ENCODE measurements around the gene NBPF12.
"Not testable (repeated sequence)": the region's sequence is repeated elsewhere in the genome, so short reads cannot be mapped to it uniquely, and the experiment has no call there.

DNA sequence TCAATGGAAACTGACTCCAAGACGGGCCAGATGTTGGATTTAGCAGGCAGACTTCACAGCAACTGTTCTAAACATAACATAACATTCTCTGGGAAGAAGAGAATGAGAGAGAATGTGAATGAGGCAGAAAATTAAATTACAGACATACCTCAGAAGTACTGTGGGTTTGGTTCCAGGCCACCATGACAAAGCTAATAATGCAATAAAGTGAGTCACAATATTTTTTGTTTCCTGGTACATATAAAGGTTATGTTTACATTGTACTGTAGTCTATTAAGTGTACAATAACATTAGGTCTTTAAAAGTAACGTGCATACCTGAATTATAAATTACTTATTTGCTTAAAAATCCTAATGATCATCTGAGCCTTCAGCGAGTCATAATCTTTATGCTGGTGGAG is 45.8 kb upstream of the NBPF12 start:
- not testable (repeated sequence) for TF ChIP-seq CTCF, POLR2A (IDR thresholded peaks at IDR 0.05)

All from testis (tissue), 2 donors.